Adrenal gland (tissue), 12 donors: Measurements from ENCODE around the gene RPS6KA5. TPM values are rescaled to one million over a fixed set of nuclear protein-coding genes. Genes with fewer than 3 reads are reported as not detected.

Experiments
- DNase-seq, 7 donors: peaks; one replicate each; pipeline ENCODE4 v3.0.0-alpha.2; 2019 to 2020
- H3K27ac ChIP-seq, 5 donors: fragments of 200-600 bp; sonication (generic) in 4 of 5; 1 replicate in 3 of 5; 2 replicates in 2 of 5; pipeline versions ENCODE4 v1.5.1 to v1.8.0; 2016 to 2020; ENCODE audit warnings: mild to moderate bottlenecking in 1 of 5
- H3K27me3 ChIP-seq: fragments of 200-600 bp; 2 replicates; pipeline ENCODE4 v1.8.0; 2021
- H3K36me3 ChIP-seq, 2 donors: fragments of 200-600 bp; replicated peaks in 1 of 2; 1 replicate in 1 of 2; 2 replicates in 1 of 2; pipeline versions ENCODE4 v1.5.1 to v1.8.0; 2018 to 2022
- H3K4me1 ChIP-seq, 2 donors: fragments of 200-600 bp; replicated peaks in 1 of 2; 1 replicate in 1 of 2; 2 replicates in 1 of 2; pipeline versions ENCODE4 v1.5.1 to v1.8.0; 2018 to 2021
- H3K4me3 ChIP-seq, 4 donors: fragments of 200-600 bp; sonication (generic) in 3 of 4; one replicate each; pipeline ENCODE4 v1.5.1; 2016 to 2018
- H3K9me3 ChIP-seq, 3 donors: fragments of 200-600 bp; sonication (generic) in 1 of 3; replicated peaks in 1 of 3; 1 replicate in 2 of 3; 2 replicates in 1 of 3; pipeline versions ENCODE4 v1.5.1 to v1.8.0; 2016 to 2021
- POLR2A ChIP-seq, 2 donors: fragments of 450-650 bp; IDR thresholded peaks; one replicate each; pipeline ENCODE4 v1.6.1; 2017; ENCODE audit warnings: antibody characterized with exemption in 2 of 2, mild to moderate bottlenecking in 2 of 2, moderate library complexity in 1 of 2
- WGBS, 4 donors: extraction: QIAGEN DNeasy Blood & Tissue Kit in 2 of 4; methylation state at CpG; one replicate each; pipeline versions ENCODE4 v1.1.5 to v1.1.7; 2013 to 2017; 5-methylcytosine and 5-hydroxymethylcytosine counted together
- intact Hi-C, 2 donors: fragments of 100-400 bp; cut with DNase I; formaldehyde crosslinking; loops; one replicate each; pipeline versions ENCODE4 v1.14.1 to v1.15.0; 2022 to 2023
- polyA plus RNA-seq, 3 donors: library from polyadenylated mRNA; stranded (reverse); fragments of 200-250 nt in 2 of 3; fragments of 350-450 nt in 1 of 3; fragmentation: Illumina TruSeq in 1 of 3; extraction: RNeasy Lipid Tissue Mini Kit (QIAGEN cat#74804) in 1 of 3; gene quantifications; one replicate each; pipeline ENCODE4 v1.2.3, GENCODE V29; 2013 to 2014
- total RNA-seq, 9 donors: library from RNA; depleted of rRNA in 4 of 9; stranded (reverse); fragments of >200 nt in 4 of 9; fragments of 120-200 nt in 1 of 9; fragmentation: NEBNext Ultra II Directional in 1 of 9; extraction: Animal tissue kit (Norgen Biotek cat#: 25700) in 1 of 9; gene quantifications; one replicate each; pipeline versions ENCODE4 v1.1.0 to v1.2.4, GENCODE V29; 2013 to 2023
- TF ChIP-seq, protein P1 (sequence below), 6 experiments: fragments of 450-650 bp in 4 of 6; fragments of 200-600 bp in 2 of 6; sonication (generic) in 1 of 6; IDR thresholded peaks; 1 replicate in 5 of 6; 2 replicates in 1 of 6; pipeline versions ENCODE4 v1.5.1 to v1.8.0; 2016 to 2021; ENCODE audit warnings: antibody characterized with exemption in 6 of 6, mild to moderate bottlenecking in 2 of 6, moderate library complexity in 1 of 6
- donor health status: healthy with polysubstance abuse.
- donor health status: Bipolar disorder and iron deficiency.
- donor health status: DM: yes; HTN: yes; CAD: no.
- donor health status: DM: no; HTN: no; CAD: no.
- donor health status: DM: no; HTN: no; CAD: no.
- donor health status: DM: yes; HTN: yes; CAD: no.

Gene RPS6KA5
- total and polyA plus RNA-seq, 12 donors = 0.27 to 5.5 (median 1.8) TPM

GRCh38 chr14:91059576-91060350 is 678 bp downstream of the RPS6KA5 start:
- intact Hi-C loops = no loop called here
- Histone ChIP-seq H3K36me3 (no peaks in the 10 kb centered on the region), H3K27ac (peak overlapping the region; percentile 80 to 93 (median 83)), H3K4me3 (peak overlapping the region; percentile 54 to 98 (median 75)), H3K27me3 (no peaks in the 10 kb centered on the region), H3K9me3 (no peaks in the 10 kb centered on the region), H3K4me1 (peaks cover 3 to 11% of the 10 kb centered on the region in 2 donors)
- TF ChIP-seq POLR2A (IDR thresholded peaks at IDR 0.05) = no peak
- TF ChIP-seq, protein P1, sequence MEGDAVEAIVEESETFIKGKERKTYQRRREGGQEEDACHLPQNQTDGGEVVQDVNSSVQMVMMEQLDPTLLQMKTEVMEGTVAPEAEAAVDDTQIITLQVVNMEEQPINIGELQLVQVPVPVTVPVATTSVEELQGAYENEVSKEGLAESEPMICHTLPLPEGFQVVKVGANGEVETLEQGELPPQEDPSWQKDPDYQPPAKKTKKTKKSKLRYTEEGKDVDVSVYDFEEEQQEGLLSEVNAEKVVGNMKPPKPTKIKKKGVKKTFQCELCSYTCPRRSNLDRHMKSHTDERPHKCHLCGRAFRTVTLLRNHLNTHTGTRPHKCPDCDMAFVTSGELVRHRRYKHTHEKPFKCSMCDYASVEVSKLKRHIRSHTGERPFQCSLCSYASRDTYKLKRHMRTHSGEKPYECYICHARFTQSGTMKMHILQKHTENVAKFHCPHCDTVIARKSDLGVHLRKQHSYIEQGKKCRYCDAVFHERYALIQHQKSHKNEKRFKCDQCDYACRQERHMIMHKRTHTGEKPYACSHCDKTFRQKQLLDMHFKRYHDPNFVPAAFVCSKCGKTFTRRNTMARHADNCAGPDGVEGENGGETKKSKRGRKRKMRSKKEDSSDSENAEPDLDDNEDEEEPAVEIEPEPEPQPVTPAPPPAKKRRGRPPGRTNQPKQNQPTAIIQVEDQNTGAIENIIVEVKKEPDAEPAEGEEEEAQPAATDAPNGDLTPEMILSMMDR (IDR thresholded peaks at IDR 0.05) = no peak
- peak; percentile 27 to 64 (median 31) for DNase-seq
- WGBS, 4 donors = 0 to 1% (median 1%) methylated on average over 5 to 72 of the region's 72 CpGs

DNA sequence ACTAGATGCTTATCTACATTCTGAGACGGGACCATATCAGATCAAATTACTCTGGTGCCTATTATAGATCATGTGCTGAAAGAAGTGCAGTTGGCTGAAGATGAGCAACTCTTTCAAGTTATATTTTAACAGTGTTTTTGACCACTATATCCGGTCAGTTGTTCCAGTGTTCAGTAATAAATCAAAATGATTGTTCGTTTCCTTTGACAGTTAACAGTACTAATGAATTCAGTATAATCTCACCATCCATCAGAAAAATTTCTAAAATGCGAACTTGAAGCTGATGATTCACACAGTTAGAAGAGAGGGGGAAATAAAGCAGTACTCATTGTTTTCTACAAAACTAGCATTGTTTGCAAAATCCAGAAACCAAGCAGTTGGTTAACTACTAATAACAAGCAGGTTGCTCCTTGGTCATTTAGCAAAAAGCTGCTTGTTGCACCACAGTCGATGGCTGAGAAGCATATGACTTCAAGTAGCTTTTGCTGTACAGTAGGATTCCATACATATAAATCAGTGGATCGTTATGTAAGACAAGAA is 2.3 kb downstream of the RPS6KA5 start:
- Histone ChIP-seq H3K27ac (no peak overlapping the region), H3K9me3 (no peaks in the 10 kb centered on the region), H3K36me3 (no peaks in the 10 kb centered on the region), H3K4me3 (no peak overlapping the region), H3K4me1 (peaks cover 3 to 11% of the 10 kb centered on the region in 2 donors), H3K27me3 (no peaks in the 10 kb centered on the region)
- 46 to 61% (median 56%) methylated on average over 6 of the region's 6 CpGs for WGBS, 4 donors
- DNase-seq = no peak
- TF ChIP-seq POLR2A (IDR thresholded peaks at IDR 0.05) = no peak
- TF ChIP-seq, protein P1 (IDR thresholded peaks at IDR 0.05) = no peak
- intact Hi-C loops = no loop called here

DNA sequence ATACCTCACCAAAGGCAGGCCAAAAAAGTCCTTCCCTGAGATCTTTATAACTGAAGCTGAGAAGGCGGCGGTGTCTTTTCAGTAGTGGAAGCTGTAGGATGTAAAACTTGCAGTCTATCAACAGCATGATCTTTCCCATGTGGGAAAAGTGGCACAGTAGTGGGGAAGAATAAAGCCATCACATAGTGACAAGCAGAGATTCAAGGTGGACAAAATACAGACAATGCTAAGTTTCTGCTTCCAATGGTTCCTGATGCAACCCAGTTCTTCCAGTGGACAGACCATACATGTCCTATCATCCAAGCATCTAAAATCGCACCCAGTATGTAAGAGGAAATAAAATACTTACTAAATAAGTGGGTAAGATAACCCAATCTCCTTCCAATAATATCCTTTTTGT is 4.1 kb downstream of the RPS6KA5 start:
- intact Hi-C loops = no loop called here
- no peak for DNase-seq
- Histone ChIP-seq H3K9me3 (no peaks in the 10 kb centered on the region), H3K4me1 (peaks cover under 1 to 4% of the 10 kb centered on the region in 2 donors), H3K27me3 (no peaks in the 10 kb centered on the region), H3K4me3 (no peak overlapping the region), H3K36me3 (no peaks in the 10 kb centered on the region), H3K27ac (no peak overlapping the region)
- TF ChIP-seq, protein P1 (IDR thresholded peaks at IDR 0.05) = no peak
- no peak for TF ChIP-seq POLR2A (IDR thresholded peaks at IDR 0.05)
- 86 to 97% (median 95%) methylated on average over 3 of the region's 3 CpGs for WGBS, 4 donors

DNA sequence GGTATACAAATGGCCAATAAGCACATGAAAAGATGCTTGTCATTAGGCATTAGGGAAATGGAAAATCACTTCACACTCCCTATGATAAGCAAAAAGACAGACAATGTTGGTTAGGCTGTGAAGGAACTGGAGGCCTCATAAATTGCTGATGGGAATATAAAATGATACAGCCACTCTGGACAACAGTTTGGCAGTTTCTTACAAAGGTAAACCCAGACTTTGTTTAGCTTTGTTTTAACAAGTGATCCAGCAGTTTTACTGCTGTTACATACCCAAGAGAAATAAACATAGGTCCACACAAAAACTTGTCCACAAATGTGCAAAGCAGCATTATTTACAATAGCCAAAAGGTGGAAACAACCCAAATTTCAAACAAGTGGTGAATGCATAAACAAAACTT is 5.4 kb downstream of the RPS6KA5 start:
- TF ChIP-seq, protein P1 (IDR thresholded peaks at IDR 0.05) = no peak
- TF ChIP-seq POLR2A (IDR thresholded peaks at IDR 0.05) = no peak
- Histone ChIP-seq H3K27me3 (no peaks in the 10 kb centered on the region), H3K36me3 (no peaks in the 10 kb centered on the region), H3K4me3 (no peak overlapping the region), H3K9me3 (no peaks in the 10 kb centered on the region), H3K27ac (no peak overlapping the region), H3K4me1 (no peaks in the 10 kb centered on the region)
- intact Hi-C loops = no loop called here
- no peak for DNase-seq
